ENCODE results near the gene DNMT3L. TPM values are rescaled to one million over a fixed set of nuclear protein-coding genes. Genes with fewer than 3 reads are reported as not detected.
A peak's percentile ranks its signal among the peaks of the same experiment; 100 is the strongest.
"Not testable (repeated sequence)": the region's sequence is repeated elsewhere in the genome, so short reads cannot be mapped to it uniquely, and the experiment has no call there.

Gene DNMT3L
- polyA plus RNA-seq, 1 donor (not counting 4 experiments of a cell fraction or from before 2014, with no cell fraction given) = not detected

DNA sequence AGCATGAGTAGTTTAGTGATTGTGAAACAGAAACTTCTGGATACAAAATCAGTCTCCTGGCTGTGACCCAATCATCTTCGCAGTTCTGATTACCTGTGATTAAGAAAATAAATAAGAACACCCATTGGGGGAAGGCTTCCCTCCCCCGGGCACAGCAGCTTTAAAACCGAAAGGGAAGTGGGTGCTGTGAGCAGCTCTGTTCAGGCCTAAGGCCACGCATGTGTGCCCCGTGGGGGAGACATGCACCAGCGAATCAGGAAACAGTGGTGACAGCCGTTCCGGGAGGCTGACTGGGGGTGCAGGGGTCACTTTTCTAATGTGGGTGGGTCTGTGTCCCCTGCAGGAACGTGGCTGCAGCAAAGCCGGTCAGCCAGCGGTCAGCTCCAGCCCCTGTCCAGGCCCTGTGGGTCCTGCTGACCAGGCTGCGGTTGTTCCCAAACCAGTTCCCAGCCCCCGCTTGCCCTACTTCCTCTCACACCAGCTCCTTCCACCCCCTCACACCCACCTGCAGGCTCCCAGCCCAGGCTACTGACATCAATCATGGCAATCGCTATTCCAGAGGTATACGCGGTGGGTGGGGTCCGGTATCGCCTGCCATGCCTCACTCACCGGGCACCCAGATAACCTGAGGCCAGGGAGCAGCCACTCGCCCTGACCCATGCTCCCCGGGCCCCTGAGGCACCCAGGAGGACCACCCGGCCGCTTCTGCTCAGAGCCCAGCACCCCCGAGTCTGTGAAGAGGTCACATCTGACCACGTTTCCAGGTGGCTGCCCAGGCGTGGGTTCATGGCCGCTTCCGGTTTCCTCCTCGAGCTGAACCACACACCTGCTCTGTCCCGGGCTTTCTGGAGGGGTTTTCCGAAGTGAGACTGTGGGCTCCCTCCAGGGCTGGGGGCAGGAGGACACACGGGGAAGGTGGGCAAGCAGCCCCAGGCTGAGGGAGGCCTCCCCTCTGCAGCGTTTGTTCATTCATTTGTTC lies 54.7 kb downstream of the DNMT3L start:
- H2AFZ ChIP-seq (ENCODE audit: control insufficient read depth, low read length); DNase-seq (ENCODE audit: low read depth, low spot score); H3K4me2 ChIP-seq (ENCODE audit: control insufficient read depth, extremely low read depth, insufficient read depth, low read depth, low read length); H3K79me2 ChIP-seq (ENCODE audit: control insufficient read depth, insufficient read depth, low read length); H3K9ac ChIP-seq (ENCODE audit: control insufficient read depth, extremely low read depth, insufficient read depth, low read length); H3K9me1 ChIP-seq (ENCODE audit: control insufficient read depth, extremely low read depth, insufficient read depth, low read length); H4K20me1 ChIP-seq (ENCODE audit: control insufficient read depth, extremely low read depth, insufficient read depth, low read length); H3K9me3 ChIP-seq (ENCODE audit: control insufficient read depth, low read depth, low read length); H3K4me1 ChIP-seq (ENCODE audit: control insufficient read depth, extremely low read depth, insufficient read depth, low read length); H3K27me3 ChIP-seq (ENCODE audit: control insufficient read depth, extremely low read depth, insufficient read depth, low read length); H3K27ac ChIP-seq (ENCODE audit: control insufficient read depth, insufficient read depth, low read length); H3K4me3 ChIP-seq (ENCODE audit: control insufficient read depth in 2 of 3, extremely low read depth in 1 of 3, insufficient read depth in 2 of 3, low read depth in 1 of 3, low read length in 3 of 3); dilution Hi-C loops (cut with MboI; ENCODE audit: extremely low pct_ligation_motif_present, low sequenced_read_pairs); H3K36me3 ChIP-seq (ENCODE audit: control insufficient read depth in 2 of 2, extremely low read depth in 1 of 2, insufficient read depth in 2 of 2, low read length in 2 of 2); FAIRE-seq: not testable (repeated sequence)

DNA sequence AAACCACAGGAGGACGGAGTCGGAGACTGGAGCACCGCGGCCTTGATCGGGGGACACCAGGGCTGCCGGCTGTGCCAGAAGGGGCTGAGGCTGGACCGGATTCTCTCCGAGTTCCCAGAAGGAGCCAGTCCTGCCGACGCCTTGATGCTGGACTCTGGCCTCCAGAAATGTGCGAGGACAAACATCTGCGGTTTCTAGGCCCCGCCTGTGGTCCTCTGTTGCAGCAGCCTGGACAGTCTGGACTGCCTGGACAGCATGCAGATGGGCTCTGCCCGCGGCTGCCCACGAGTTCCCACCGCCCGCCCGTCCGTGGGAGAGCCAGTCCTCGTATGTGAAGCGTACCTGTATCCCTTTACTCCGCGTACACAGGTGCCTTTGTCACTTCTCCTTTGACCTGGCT lies 55.5 kb downstream of the DNMT3L start:
- H3K27me3 ChIP-seq (ENCODE audit: control insufficient read depth, extremely low read depth, insufficient read depth, low read length); DNase-seq (ENCODE audit: low read depth, low spot score); H3K4me1 ChIP-seq (ENCODE audit: control insufficient read depth, extremely low read depth, insufficient read depth, low read length); dilution Hi-C loops (cut with MboI; ENCODE audit: extremely low pct_ligation_motif_present, low sequenced_read_pairs); H3K9ac ChIP-seq (ENCODE audit: control insufficient read depth, extremely low read depth, insufficient read depth, low read length); H3K36me3 ChIP-seq (ENCODE audit: control insufficient read depth in 2 of 2, extremely low read depth in 1 of 2, insufficient read depth in 2 of 2, low read length in 2 of 2); H3K9me1 ChIP-seq (ENCODE audit: control insufficient read depth, extremely low read depth, insufficient read depth, low read length); H4K20me1 ChIP-seq (ENCODE audit: control insufficient read depth, extremely low read depth, insufficient read depth, low read length); H3K4me2 ChIP-seq (ENCODE audit: control insufficient read depth, extremely low read depth, insufficient read depth, low read depth, low read length); FAIRE-seq; H2AFZ ChIP-seq (ENCODE audit: control insufficient read depth, low read length); H3K27ac ChIP-seq (ENCODE audit: control insufficient read depth, insufficient read depth, low read length); H3K79me2 ChIP-seq (ENCODE audit: control insufficient read depth, insufficient read depth, low read length); H3K4me3 ChIP-seq (ENCODE audit: control insufficient read depth in 2 of 3, extremely low read depth in 1 of 3, insufficient read depth in 2 of 3, low read depth in 1 of 3, low read length in 3 of 3); H3K9me3 ChIP-seq (ENCODE audit: control insufficient read depth, low read depth, low read length): not testable (repeated sequence)

DNA sequence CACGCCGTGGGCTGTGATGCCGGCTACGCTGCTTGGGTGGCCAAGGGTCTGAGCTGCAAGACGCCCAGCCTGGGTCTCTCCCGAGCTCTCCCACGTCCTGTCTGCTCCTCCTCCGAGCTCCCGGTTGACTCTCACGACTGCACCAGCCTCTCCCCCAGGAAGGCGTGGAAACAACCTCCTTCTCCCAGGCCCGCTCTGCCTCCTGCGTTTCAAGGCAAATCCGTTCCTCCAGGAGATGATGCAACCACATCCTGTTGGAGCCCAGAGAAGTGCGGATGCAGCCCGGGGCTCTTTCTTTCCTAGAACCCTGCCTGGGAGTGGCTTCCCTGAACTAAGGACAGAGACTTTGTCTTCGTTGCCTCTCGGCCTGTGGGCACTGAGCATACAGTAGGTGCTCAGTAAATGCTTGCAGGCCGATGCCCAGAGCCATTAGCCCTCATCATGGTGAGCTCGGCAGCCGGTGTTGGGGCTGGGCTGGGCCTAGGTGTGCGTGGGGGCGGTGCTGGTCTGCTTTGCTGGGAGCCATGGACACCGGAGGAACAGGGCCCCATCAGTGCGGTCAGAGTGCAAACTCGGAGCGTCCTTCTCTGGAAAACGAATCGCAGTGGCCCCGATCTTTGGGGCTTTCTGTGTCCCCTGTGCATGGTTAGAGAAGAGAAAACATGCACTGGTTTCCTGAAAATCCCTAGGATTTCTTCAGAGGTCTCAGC lies 59.0 kb downstream of the DNMT3L start:
- dilution Hi-C loops (cut with MboI; ENCODE audit: extremely low pct_ligation_motif_present, low sequenced_read_pairs); DNase-seq (ENCODE audit: low read depth, low spot score); H3K4me3 ChIP-seq (ENCODE audit: control insufficient read depth in 2 of 3, extremely low read depth in 1 of 3, insufficient read depth in 2 of 3, low read depth in 1 of 3, low read length in 3 of 3); H3K9ac ChIP-seq (ENCODE audit: control insufficient read depth, extremely low read depth, insufficient read depth, low read length); H4K20me1 ChIP-seq (ENCODE audit: control insufficient read depth, extremely low read depth, insufficient read depth, low read length); H3K9me1 ChIP-seq (ENCODE audit: control insufficient read depth, extremely low read depth, insufficient read depth, low read length); H2AFZ ChIP-seq (ENCODE audit: control insufficient read depth, low read length); H3K4me1 ChIP-seq (ENCODE audit: control insufficient read depth, extremely low read depth, insufficient read depth, low read length); H3K27ac ChIP-seq (ENCODE audit: control insufficient read depth, insufficient read depth, low read length); H3K4me2 ChIP-seq (ENCODE audit: control insufficient read depth, extremely low read depth, insufficient read depth, low read depth, low read length); H3K36me3 ChIP-seq (ENCODE audit: control insufficient read depth in 2 of 2, extremely low read depth in 1 of 2, insufficient read depth in 2 of 2, low read length in 2 of 2); H3K27me3 ChIP-seq (ENCODE audit: control insufficient read depth, extremely low read depth, insufficient read depth, low read length); H3K9me3 ChIP-seq (ENCODE audit: control insufficient read depth, low read depth, low read length); H3K79me2 ChIP-seq (ENCODE audit: control insufficient read depth, insufficient read depth, low read length): not testable (repeated sequence)
- peak; percentile 83 for FAIRE-seq

DNA sequence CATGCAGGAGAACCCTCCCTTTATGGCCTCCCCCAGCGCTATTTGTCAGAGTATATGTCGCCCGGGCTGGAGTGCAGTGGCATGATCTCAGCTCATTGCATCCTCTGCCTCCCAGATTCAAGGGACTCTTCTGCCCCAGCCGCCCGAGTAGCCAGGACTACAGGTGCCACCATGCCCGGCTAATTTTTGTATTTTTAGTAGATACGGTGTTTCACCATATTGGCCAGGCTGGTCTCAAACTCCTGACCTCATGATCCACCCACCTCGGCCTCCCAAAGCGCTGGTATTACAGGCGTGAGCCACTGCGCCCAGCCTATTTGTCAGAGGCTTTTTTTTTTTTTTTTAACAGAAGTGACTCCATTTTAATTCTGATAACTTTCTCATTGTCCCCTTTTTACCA lies 61.7 kb downstream of the DNMT3L start:
- H3K4me3 ChIP-seq (ENCODE audit: control insufficient read depth in 2 of 3, extremely low read depth in 1 of 3, insufficient read depth in 2 of 3, low read depth in 1 of 3, low read length in 3 of 3); H3K9ac ChIP-seq (ENCODE audit: control insufficient read depth, extremely low read depth, insufficient read depth, low read length); H4K20me1 ChIP-seq (ENCODE audit: control insufficient read depth, extremely low read depth, insufficient read depth, low read length); H2AFZ ChIP-seq (ENCODE audit: control insufficient read depth, low read length); H3K9me3 ChIP-seq (ENCODE audit: control insufficient read depth, low read depth, low read length); H3K4me2 ChIP-seq (ENCODE audit: control insufficient read depth, extremely low read depth, insufficient read depth, low read depth, low read length); H3K27ac ChIP-seq (ENCODE audit: control insufficient read depth, insufficient read depth, low read length); H3K4me1 ChIP-seq (ENCODE audit: control insufficient read depth, extremely low read depth, insufficient read depth, low read length); FAIRE-seq; H3K36me3 ChIP-seq (ENCODE audit: control insufficient read depth in 2 of 2, extremely low read depth in 1 of 2, insufficient read depth in 2 of 2, low read length in 2 of 2); DNase-seq (ENCODE audit: low read depth, low spot score); dilution Hi-C loops (cut with MboI; ENCODE audit: extremely low pct_ligation_motif_present, low sequenced_read_pairs); H3K79me2 ChIP-seq (ENCODE audit: control insufficient read depth, insufficient read depth, low read length); H3K9me1 ChIP-seq (ENCODE audit: control insufficient read depth, extremely low read depth, insufficient read depth, low read length); H3K27me3 ChIP-seq (ENCODE audit: control insufficient read depth, extremely low read depth, insufficient read depth, low read length): not testable (repeated sequence)
